Stomach smooth muscle (tissue), 2 donors: Measurements from ENCODE around the gene C1orf35.

Experiments used
- H3K27ac ChIP-seq: one replicate; pipeline ENCODE4 v1.7.0; 2013; ENCODE audit warnings: mild to moderate bottlenecking, low read length, inconsistent platforms
- H3K27me3 ChIP-seq, 2 donors: one replicate each; pipeline ENCODE4 v1.7.0; 2013; ENCODE audit warnings: low read length in 2 of 2; ENCODE audit not compliant: insufficient read depth in 2 of 2, control insufficient read depth in 1 of 2
- H3K36me3 ChIP-seq, 2 donors: one replicate each; pipeline ENCODE4 v1.7.0; 2013; ENCODE audit warnings: low read length in 2 of 2; ENCODE audit not compliant: control insufficient read depth in 2 of 2, insufficient read depth in 2 of 2
- H3K4me1 ChIP-seq: one replicate; pipeline ENCODE4 v1.7.0; 2013; ENCODE audit warnings: low read length; ENCODE audit not compliant: control insufficient read depth, insufficient read depth
- H3K4me3 ChIP-seq, 2 donors: one replicate each; pipeline ENCODE4 v1.7.0; 2013; ENCODE audit warnings: low read length in 2 of 2
- H3K9ac ChIP-seq, 2 donors: one replicate each; pipeline ENCODE4 v1.7.0; 2013; ENCODE audit warnings: low read length in 2 of 2, mild to moderate bottlenecking in 1 of 2
- H3K9me3 ChIP-seq, 2 donors: one replicate each; pipeline ENCODE4 v1.7.0; 2013; ENCODE audit warnings: low read length in 2 of 2; ENCODE audit not compliant: control insufficient read depth in 2 of 2
- donor health status: healthy.
- donor health status: Pancreatic carcinoma.

The C1orf35 gene

GRCh38 chr1:228093050-228093906 lies 9.8 kb downstream of the C1orf35 start:
- Histone ChIP-seq H3K27ac (no peak overlapping the region), H3K4me3 (peak overlapping the region in 1 of 2 donors; percentile 8), H3K4me1 (peaks cover 48% of the 10 kb centered on the region)

GRCh38 chr1:228092342-228093049 lies 10.6 kb downstream of the C1orf35 start:
- peaks cover 0 to 20% of the 10 kb centered on the region in 2 donors for H3K36me3 ChIP-seq
- H3K9ac ChIP-seq = no peak overlapping the region
- H3K27me3 ChIP-seq = no peaks in the 10 kb centered on the region
- H3K4me3 ChIP-seq = no peak overlapping the region
- peaks cover 0 to 11% of the 10 kb centered on the region in 2 donors for H3K9me3 ChIP-seq
- H3K4me1 ChIP-seq = peaks cover 55% of the 10 kb centered on the region
- no peak overlapping the region for H3K27ac ChIP-seq

More at GRCh38 chr1:228093050-228093906, 9.8 kb downstream of the C1orf35 start:
- H3K9ac ChIP-seq = no peak overlapping the region
- H3K9me3 ChIP-seq = peaks cover 0 to 11% of the 10 kb centered on the region in 2 donors
- no peaks in the 10 kb centered on the region for H3K27me3 ChIP-seq
- H3K36me3 ChIP-seq = peaks cover 7 to 27% of the 10 kb centered on the region in 2 donors

- Histone ChIP-seq H3K9ac (peak overlapping the region in 1 of 2 donors; percentile 47), H3K36me3 (peaks cover 0 to 11% of the 10 kb centered on the region in 2 donors), H3K27ac (no peak overlapping the region), H3K9me3 (peaks cover 0 to 11% of the 10 kb centered on the region in 2 donors), H3K27me3 (no peaks in the 10 kb centered on the region), H3K4me1 (peaks cover 62% of the 10 kb centered on the region), H3K4me3 (no peak overlapping the region)
Measured at GRCh38 chr1:228091084-228091483, 12.0 kb downstream of the C1orf35 start.

- Histone ChIP-seq H3K9ac (no peak overlapping the region), H3K27me3 (no peaks in the 10 kb centered on the region), H3K36me3 (peaks cover 0 to 9% of the 10 kb centered on the region in 2 donors), H3K9me3 (peaks cover 0 to 11% of the 10 kb centered on the region in 2 donors), H3K4me3 (peak overlapping the region in 1 of 2 donors; percentile 1), H3K27ac (no peak overlapping the region), H3K4me1 (peaks cover 66% of the 10 kb centered on the region)
Measured at GRCh38 chr1:228090613-228091081, 12.5 kb downstream of the C1orf35 start.

GRCh38 chr1:228089519-228090380 lies 13.4 kb downstream of the C1orf35 start:
- Histone ChIP-seq H3K9ac (no peak overlapping the region), H3K36me3 (peaks cover 0 to 9% of the 10 kb centered on the region in 2 donors), H3K4me1 (peaks cover 75% of the 10 kb centered on the region), H3K4me3 (peak overlapping the region in 1 of 2 donors; percentile 22), H3K27ac (no peak overlapping the region), H3K9me3 (peaks cover 0 to 7% of the 10 kb centered on the region in 2 donors), H3K27me3 (no peaks in the 10 kb centered on the region)

- peaks cover 0 to 7% of the 10 kb centered on the region in 2 donors for H3K36me3 ChIP-seq
- H3K9me3 ChIP-seq = no peaks in the 10 kb centered on the region
- H3K4me1 ChIP-seq = peaks cover 84% of the 10 kb centered on the region
- peak overlapping the region in 1 of 2 donors; percentile 15 for H3K4me3 ChIP-seq
- no peak overlapping the region for H3K27ac ChIP-seq
- H3K27me3 ChIP-seq = no peaks in the 10 kb centered on the region
- H3K9ac ChIP-seq = no peak overlapping the region
Measured at GRCh38 chr1:228088586-228089498, 14.3 kb downstream of the C1orf35 start.

GRCh38 chr1:228087771-228088251 lies 15.3 kb downstream of the C1orf35 start:
- H3K9ac ChIP-seq = no peak overlapping the region
- H3K4me1 ChIP-seq = peaks cover 88% of the 10 kb centered on the region
- peak overlapping the region in 1 of 2 donors; percentile 49 for H3K4me3 ChIP-seq
- peaks cover 0 to 6% of the 10 kb centered on the region in 2 donors for H3K36me3 ChIP-seq
- H3K9me3 ChIP-seq = no peaks in the 10 kb centered on the region
- no peaks in the 10 kb centered on the region for H3K27me3 ChIP-seq
- H3K27ac ChIP-seq = no peak overlapping the region

GRCh38 chr1:228085287-228085951 lies 17.7 kb downstream of the C1orf35 start:
- no peaks in the 10 kb centered on the region for H3K27me3 ChIP-seq
- peaks cover 80% of the 10 kb centered on the region for H3K4me1 ChIP-seq
- H3K27ac ChIP-seq = no peak overlapping the region
- no peaks in the 10 kb centered on the region for H3K9me3 ChIP-seq
- H3K9ac ChIP-seq = peak overlapping the region; percentile 4 to 95
- H3K4me3 ChIP-seq = peak overlapping the region; percentile 33 to 98
- H3K36me3 ChIP-seq = peaks cover 0 to 3% of the 10 kb centered on the region in 2 donors

GRCh38 chr1:228084797-228085196 lies 18.3 kb downstream of the C1orf35 start:
- no peak overlapping the region for H3K27ac ChIP-seq
- H3K36me3 ChIP-seq = peaks cover 0 to 3% of the 10 kb centered on the region in 2 donors
- H3K4me1 ChIP-seq = peaks cover 74% of the 10 kb centered on the region
- H3K4me3 ChIP-seq = peak overlapping the region; percentile 85 to 98
- peak overlapping the region; percentile 4 to 95 for H3K9ac ChIP-seq
- no peaks in the 10 kb centered on the region for H3K9me3 ChIP-seq
- no peaks in the 10 kb centered on the region for H3K27me3 ChIP-seq
